Aortic smooth muscle cell (primary cell): ENCODE results near the gene TRIAP1. TPM values are rescaled to one million over a fixed set of nuclear protein-coding genes. Genes with fewer than 3 reads are reported as not detected.

ENCODE experiments used
- total RNA-seq: library from RNA; depleted of rRNA; stranded (reverse); fragments of >200 nt; gene quantifications from 2 replicates; pipeline ENCODE4 v1.2.3, GENCODE V29; 2014

The TRIAP1 gene
- 17.6 and 19.0 TPM in 2 replicates for total RNA-seq

DNA sequence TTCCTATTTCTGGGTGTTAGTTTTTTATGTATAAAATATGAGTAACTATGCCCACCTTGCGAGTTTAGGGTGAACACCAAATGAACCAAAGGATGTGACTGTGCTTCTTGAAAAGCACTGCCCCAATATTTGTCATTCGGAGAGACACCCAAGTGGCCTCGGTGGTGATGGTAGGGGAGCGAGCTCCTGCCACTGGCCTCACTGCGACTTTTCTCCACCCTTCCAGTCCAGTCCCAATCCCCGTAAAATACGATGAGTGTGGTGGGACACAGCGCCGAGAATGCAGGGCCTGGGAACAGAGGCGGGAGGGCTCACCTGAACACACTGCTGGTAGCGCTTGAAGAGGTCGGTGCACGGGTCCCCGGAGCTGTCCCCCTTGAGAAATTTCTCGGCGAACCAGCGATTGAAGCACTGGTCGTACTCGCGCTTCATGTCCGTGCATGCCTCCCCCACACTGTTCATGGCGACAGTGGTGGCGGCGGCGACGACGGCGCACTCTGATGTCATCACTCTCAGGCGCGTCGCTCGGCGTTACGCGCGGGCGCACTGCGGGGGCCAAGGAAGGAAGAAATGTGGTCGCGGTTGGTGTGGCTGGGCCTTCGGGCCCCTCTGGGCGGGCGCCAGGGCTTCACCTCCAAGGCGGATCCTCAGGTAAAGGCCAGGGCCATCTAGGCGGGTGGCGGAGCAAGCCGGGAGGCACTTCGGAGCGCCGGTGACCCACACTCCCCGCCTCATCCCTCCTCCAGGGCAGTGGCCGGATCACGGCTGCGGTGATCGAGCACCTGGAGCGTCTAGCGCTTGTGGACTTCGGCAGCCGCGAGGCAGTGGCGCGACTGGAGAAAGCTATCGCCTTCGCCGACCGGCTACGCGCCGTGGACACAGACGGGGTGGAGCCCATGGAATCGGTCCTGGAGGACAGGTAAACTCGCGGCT is at the start of gene TRIAP1, which contains the start of gene GATC:
TRIAP1 (minus strand) TSS at position 474 of the 933 bp plus-strand sequence; CDS start at position 462, 12 bp downstream.
GATC (plus strand) TSS at position 534 of the 933 bp plus-strand sequence; CDS start at position 571, 37 bp downstream.

DNA sequence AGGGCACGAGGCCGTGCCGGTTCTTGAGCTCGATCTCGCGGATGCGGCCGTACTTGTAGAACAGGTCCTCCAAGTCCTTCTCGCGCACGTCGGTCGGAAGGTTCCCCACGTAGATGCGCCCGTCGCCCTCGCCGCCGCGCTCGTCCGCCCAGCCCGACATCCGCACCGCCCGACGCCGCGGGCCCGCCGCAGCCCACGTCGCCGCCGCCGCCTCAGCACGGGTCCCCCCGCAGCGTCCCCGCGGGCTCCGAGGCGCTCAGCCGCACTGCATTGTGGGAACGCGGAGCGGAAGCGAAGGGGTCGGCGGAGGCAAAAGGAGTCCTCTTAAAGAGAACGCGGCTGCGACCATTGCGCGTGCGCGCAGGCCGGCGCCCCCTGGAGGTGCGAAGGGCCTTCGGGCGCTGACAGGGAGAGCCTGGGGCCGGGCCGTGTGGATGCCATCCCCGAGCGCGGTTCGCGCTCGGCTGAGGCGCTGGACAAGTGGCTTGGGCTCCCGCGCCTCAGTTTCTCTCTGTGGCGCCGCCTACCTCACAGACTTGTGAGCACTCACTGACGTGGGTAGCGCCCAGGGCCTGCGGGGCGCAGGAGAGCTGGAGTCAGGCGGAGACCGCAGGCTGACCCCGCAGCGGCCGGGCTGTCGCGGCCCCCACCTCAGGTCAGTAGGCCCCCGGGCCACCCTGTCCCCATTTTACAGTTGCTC is 23.4 kb upstream of the TRIAP1 start, which contains the start of gene SRSF9:
SRSF9 (minus strand) TSS at position 299 of the 700 bp plus-strand sequence; CDS start at position 160, 139 bp downstream.

DNA sequence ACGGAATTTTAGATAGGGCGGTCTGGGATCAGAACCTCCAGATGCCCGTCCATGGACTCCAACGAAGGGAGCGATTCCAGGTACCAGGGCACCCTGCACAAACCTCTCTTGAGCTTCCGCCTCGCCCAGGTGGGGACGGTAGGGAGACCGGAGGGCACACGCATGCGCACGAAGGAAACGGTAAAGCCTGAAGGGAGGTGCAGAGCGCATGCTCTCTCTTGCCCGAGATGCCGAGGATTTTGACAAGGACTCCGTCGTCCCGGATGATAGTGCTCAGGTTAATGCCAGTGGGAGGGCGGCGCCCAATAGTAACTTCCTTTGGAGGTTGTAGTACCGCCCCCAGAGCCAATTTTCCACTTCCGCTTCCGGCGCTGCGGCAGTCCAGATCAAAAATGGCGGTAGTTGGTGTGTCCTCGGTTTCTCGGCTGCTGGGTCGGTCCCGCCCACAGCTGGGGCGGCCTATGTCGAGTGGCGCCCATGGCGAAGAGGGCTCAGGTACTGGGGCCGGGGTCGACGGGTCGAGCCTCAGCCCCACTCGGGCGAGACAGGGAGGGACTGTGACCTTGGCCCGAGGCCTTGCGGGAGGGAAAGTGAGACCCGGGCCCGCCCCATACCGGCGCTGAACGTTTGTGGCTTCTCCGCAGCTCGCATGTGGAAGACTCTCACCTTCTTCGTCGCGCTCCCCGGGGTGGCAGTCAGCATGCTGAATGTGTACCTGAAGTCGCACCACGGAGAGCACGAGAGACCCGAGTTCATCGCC is 8.3 kb downstream of the TRIAP1 start, which contains the start of gene COX6A1:
COX6A1 (plus strand) TSS at position 379 of the 760 bp plus-strand sequence; CDS start at position 393, 14 bp downstream.

Other genes with a start within 250 kb of the TRIAP1 start
- 3,700 and 3,777 TPM in 2 replicates for gene RPLP0, start 245.3 kb downstream of the TRIAP1 start, total RNA-seq
- gene PXN, start 180.7 kb downstream of the TRIAP1 start, total RNA-seq: 14.5 and 24.4 TPM in 2 replicates
- gene RNU4-2, start 154.5 kb downstream of the TRIAP1 start, total RNA-seq: under 0.01 TPM in 2 replicates
- gene RNU4-1, start 153.1 kb downstream of the TRIAP1 start, total RNA-seq: under 0.01 TPM in 1 of 2 replicates, not detected in the other
- gene SIRT4, start 144.1 kb downstream of the TRIAP1 start, total RNA-seq: 0.79 and 0.87 TPM in 2 replicates
- gene PLA2G1B, start 118.6 kb downstream of the TRIAP1 start, total RNA-seq: 0.25 TPM in 1 of 2 replicates, not detected in the other
- not detected in 2 replicates for gene MSI1, start 77.2 kb downstream of the TRIAP1 start, total RNA-seq
- 480 and 586 TPM in 2 replicates for gene COX6A1, start 8.3 kb downstream of the TRIAP1 start, total RNA-seq
- gene GATC, start 60 bp upstream of the TRIAP1 start, total RNA-seq: 18.6 and 19.8 TPM in 2 replicates
- 151 and 223 TPM in 2 replicates for gene SRSF9, start 23.4 kb upstream of the TRIAP1 start, total RNA-seq
- gene DYNLL1, start 49.7 kb upstream of the TRIAP1 start, total RNA-seq: 377 and 386 TPM in 2 replicates
- 27.9 and 33.1 TPM in 2 replicates for gene COQ5, start 82.8 kb upstream of the TRIAP1 start, total RNA-seq
- 132 and 182 TPM in 2 replicates for gene RNF10, start 88.0 kb upstream of the TRIAP1 start, total RNA-seq
- 34.0 and 54.2 TPM in 2 replicates for gene POP5, start 135.0 kb upstream of the TRIAP1 start, total RNA-seq
- gene CABP1, start 194.2 kb upstream of the TRIAP1 start, total RNA-seq: 0.06 and 0.26 TPM in 2 replicates
- gene MLEC, start 240.8 kb upstream of the TRIAP1 start, total RNA-seq: 87.0 and 105 TPM in 2 replicates